Measurements from ENCODE around the gene ROBO4.
A peak's percentile ranks its signal among the peaks of the same experiment; 100 is the strongest.

- peak; percentile 81 for TF ChIP-seq CTCF (IDR thresholded peaks at IDR 0.05)
- no peak for TF ChIP-seq EZH2 (IDR thresholded peaks at IDR 0.05; ENCODE audit: borderline replicate concordance, insufficient read depth, low read depth, low read length, poor library complexity, severe bottlenecking)
Observed at GRCh38 chr11:124875943-124876817, 21.5 kb downstream of the ROBO4 start.
